Neutrophil (primary cell): ENCODE results near the gene MPO.

Experiments
- H3K27ac ChIP-seq: fragments of 200-600 bp; sonication (generic); 2 replicates; pipeline ENCODE4 v1.5.1; 2016; ENCODE audit warnings: mild to moderate bottlenecking, moderate library complexity
- H3K27me3 ChIP-seq: fragments of 200-600 bp; sonication (generic); 2 replicates; pipeline ENCODE4 v1.6.0; 2016; ENCODE audit warnings: mild to moderate bottlenecking
- H3K36me3 ChIP-seq: fragments of 200-600 bp; sonication (generic); 2 replicates; pipeline ENCODE4 v1.5.1; 2017
- H3K4me1 ChIP-seq, 2 experiments: fragments of 200-600 bp in 1 of 2; sonication (generic) in 1 of 2; 1 replicate in 1 of 2; 2 replicates in 1 of 2; pipeline versions ENCODE4 v1.5.1 to v1.6.1; 2013 to 2016; ENCODE audit warnings: low read depth in 1 of 2, low read length in 1 of 2, mild to moderate bottlenecking in 1 of 2, moderate library complexity in 1 of 2; ENCODE audit not compliant: control insufficient read depth in 1 of 2, insufficient read depth in 1 of 2
- H3K4me3 ChIP-seq, 2 experiments: fragments of 200-600 bp in 1 of 2; sonication (generic) in 1 of 2; 1 replicate in 1 of 2; 2 replicates in 1 of 2; pipeline ENCODE4 v1.5.1; 2013 to 2016; ENCODE audit warnings: low read depth in 1 of 2, low read length in 1 of 2, mild to moderate bottlenecking in 1 of 2, moderate library complexity in 1 of 2
- H3K9me3 ChIP-seq: fragments of 200-600 bp; sonication (generic); 2 replicates; pipeline ENCODE4 v1.5.1; 2016
- CTCF ChIP-seq: fragments of 200-600 bp; sonication (generic); IDR thresholded peaks from 2 replicates; pipeline ENCODE4 v1.5.1; 2016; ENCODE audit warnings: antibody characterized with exemption

Gene MPO

DNA sequence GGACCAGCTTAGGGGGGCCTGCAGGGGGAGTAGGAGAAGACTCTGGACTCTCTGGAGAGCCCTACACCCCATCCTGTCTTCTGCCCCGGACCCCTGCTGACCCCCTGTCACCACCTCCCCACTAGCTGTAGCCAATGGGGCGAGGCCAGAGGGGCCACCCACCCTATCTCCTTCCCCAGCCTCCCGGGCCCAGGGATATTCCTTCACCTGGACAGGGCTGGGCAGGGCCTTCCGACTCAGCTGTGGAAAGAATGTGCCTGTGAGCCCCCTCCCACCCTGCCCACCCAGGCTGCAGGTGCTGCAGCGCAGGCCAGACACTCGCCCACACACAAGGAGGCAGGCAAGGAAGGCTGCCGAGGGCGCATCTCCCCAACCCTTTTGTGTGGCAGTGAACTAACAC is 24.9 kb upstream of the MPO start:
- H3K27me3 ChIP-seq, result no peaks in the 10 kb centered on the region
- peaks cover 27 to 31% of the 10 kb centered on the region in 2 experiments for H3K4me1 ChIP-seq
- no peak overlapping the region for H3K27ac ChIP-seq
- no peaks in the 10 kb centered on the region for H3K9me3 ChIP-seq
- no peak for TF ChIP-seq CTCF
- no peaks in the 10 kb centered on the region for H3K36me3 ChIP-seq
- H3K4me3 ChIP-seq, result no peak overlapping the region

DNA sequence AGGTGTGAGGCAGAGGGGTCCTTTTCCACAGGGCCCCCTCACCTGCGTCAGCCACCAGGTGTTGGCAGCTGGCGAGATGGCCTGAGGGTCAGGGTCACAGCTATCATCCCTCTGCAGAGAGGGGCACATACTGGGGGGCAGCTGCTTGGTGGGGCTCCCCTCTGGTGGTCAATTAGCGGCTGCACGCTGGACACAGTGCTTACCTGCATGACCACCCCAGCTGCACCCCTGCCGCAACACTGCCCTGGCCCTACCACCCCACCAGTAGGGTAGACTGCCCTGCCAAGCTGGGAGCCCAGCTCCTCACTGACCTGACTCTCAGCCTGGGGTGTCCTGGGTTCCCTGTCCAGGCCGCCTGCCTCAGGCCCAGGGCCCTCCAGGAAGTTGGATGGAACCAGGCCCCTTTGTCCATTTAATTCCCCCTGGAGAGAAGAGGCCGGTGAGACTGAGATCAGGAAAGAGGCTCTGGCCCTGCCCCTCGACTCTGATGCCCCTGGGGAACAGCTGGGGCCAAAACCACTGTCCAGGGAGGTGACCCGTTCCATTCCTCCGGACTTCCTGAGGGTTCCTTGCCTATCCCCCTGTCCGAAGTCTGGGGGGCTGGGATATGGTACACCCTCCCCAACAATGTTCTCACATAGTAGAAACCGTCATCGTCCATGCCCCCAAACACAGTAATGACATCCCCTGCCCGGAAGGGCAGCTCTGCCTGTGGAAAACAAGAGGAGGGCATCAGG is 24.2 kb upstream of the MPO start:
- Histone ChIP-seq H3K9me3 (no peaks in the 10 kb centered on the region), H3K4me1 (peaks cover 25 to 30% of the 10 kb centered on the region in 2 experiments), H3K27me3 (no peaks in the 10 kb centered on the region), H3K36me3 (no peaks in the 10 kb centered on the region), H3K4me3 (no peak overlapping the region), H3K27ac (no peak overlapping the region)
- no peak for TF ChIP-seq CTCF

DNA sequence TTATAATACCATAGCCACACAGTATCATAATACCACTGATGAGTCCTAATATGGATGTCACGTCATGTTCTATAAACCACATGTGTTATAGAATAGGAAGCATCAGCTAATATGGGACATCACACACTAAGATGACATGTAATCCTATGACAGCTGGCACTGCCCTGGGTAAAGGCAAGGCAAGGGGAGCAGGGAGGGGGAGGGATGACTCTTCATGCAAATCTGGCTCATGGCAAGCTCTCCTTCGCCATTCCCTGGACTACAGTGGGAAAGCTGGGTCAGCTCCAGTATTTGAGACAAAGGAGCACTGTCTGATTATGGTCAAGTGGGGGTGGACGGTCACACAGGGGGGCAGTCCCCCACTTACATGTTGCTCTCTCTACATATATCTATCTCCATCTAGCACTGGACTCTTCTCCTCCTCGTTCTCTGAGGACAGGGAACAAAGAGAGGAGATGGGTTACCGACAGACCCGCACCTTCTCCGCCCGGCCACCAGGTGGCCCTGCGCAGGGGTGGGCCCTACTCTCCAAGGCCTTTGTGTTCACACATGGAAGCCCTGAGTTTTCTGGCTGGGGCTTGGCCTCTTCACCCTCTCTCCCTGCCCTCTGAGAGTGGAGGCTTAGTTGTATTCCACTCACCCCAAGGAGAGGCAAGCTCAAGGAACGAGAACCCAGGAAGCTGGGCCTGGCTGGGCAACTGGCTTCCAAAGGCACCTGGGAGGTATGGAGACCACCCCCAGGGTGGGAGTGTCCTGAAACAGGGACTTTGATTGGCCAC is 23.4 kb upstream of the MPO start:
- Histone ChIP-seq H3K36me3 (no peaks in the 10 kb centered on the region), H3K9me3 (no peaks in the 10 kb centered on the region), H3K4me3 (no peak overlapping the region), H3K27me3 (no peaks in the 10 kb centered on the region), H3K27ac (no peak overlapping the region), H3K4me1 (peaks cover 17 to 22% of the 10 kb centered on the region in 2 experiments)
- TF ChIP-seq CTCF, result peak; percentile 87

GRCh38 chr17:58302919-58303585 is 22.3 kb upstream of the MPO start:
- H3K36me3 ChIP-seq, result no peaks in the 10 kb centered on the region
- no peak overlapping the region for H3K27ac ChIP-seq
- H3K4me1 ChIP-seq, result peaks cover 10 to 11% of the 10 kb centered on the region in 2 experiments
- no peaks in the 10 kb centered on the region for H3K9me3 ChIP-seq
- TF ChIP-seq CTCF, result no peak
- H3K4me3 ChIP-seq, result no peak overlapping the region
- H3K27me3 ChIP-seq, result no peaks in the 10 kb centered on the region

- no peaks in the 10 kb centered on the region for H3K9me3 ChIP-seq
- H3K27ac ChIP-seq, result no peak overlapping the region
- no peak overlapping the region for H3K4me3 ChIP-seq
- TF ChIP-seq CTCF, result no peak
- H3K36me3 ChIP-seq, result no peaks in the 10 kb centered on the region
- H3K27me3 ChIP-seq, result no peaks in the 10 kb centered on the region
- peaks cover 6 to 10% of the 10 kb centered on the region in 2 experiments for H3K4me1 ChIP-seq
Observed at GRCh38 chr17:58302171-58302918, 21.6 kb upstream of the MPO start.
